Activated CD4-positive, alpha-beta T cell treated with anti-CD3 and anti-CD28 coated beads, Interleukin-2, amount 50 U/mL, for 24 hours (primary cell): ENCODE data around the gene MTUS2.

ENCODE experiments used
- DNase-seq, 2 donors: peaks; one replicate each; pipeline ENCODE4 v3.0.0-alpha.2; 2020; ENCODE audit warnings: low read depth in 1 of 2, low spot score in 1 of 2

MTUS2 gene

DNA sequence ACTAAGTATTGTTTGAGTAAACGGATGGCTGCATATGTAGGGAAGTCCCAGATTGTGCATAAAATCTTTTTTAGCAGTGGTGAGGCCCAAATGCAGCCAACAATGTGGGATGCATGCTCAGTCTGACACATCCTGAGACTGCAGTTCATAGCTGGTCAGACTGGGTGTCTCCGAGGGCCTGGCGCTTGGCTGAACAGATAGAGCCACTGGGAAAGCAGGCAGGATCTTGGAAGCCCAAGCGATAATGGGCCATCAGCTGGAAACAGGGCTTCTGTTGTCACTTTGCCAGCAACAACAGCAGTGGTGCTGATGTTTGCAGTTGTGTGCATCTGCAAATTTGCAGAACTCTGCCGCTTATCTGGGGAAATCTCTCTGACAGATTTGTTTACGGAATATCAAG is 36.1 kb downstream of the MTUS2 start:
- DNase-seq: no peak

DNA sequence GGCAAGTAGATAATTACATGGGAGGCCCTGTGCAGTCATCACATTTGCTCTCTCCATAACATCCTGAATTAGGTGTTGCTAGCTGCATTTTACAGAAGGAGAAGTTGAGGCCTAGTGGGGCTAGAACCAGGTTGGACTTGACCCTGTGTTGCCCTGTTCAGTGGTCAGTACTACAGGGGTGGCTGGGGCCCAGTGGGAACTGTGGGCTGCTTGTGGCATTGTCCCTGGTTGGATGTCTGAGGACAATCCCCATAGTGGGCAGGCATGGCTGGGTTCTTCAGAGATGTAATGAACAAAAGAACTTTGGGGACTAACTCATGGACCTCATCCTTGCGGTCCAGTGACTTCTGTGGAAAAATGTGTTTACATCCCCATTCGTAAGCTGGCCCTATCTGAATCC is 38.9 kb downstream of the MTUS2 start:
- DNase-seq: no peak

DNA sequence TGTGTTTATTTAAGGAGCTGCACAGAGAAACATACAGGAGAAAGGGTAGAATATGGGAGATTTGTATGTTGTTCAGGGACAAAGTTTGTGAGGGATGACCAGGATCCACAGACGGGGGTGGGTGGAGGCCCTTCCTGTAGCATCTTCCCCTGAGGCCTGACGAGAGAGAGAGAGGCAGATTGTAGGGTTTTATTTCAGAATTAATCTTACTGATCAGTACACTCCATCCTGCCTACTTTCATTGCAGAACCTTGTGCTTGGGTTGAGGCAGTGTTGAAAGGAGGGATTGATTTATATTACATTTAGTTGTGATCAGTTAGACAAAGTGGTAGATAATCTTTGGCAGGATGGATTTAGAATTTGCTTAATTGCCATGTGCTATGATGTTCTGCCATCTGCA is 39.6 kb downstream of the MTUS2 start:
- no peak for DNase-seq

DNA sequence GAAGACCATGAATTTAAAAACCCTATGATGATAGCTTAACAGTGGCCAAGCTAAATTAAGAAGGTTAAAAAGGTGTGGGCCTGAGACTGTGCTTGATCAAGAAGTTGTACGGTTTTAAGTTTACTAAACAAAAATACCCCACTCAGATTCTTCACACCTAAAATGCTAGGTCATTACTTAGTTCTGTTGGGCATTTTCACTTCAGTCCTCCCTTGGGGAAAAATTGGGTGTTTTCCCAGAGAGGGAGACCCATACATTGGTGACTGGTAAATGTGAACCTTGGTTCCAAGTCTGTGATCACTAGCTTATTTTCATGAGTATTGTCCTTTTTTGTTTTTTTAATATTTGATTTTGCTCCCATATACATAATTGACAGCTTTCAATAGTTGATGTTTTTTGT is 44.4 kb downstream of the MTUS2 start:
- no peak for DNase-seq

GRCh38 chr13:28865149-28865744 is 45.1 kb downstream of the MTUS2 start:
- no peak for DNase-seq

GRCh38 chr13:28865951-28866350 is 45.8 kb downstream of the MTUS2 start:
- DNase-seq: no peak

DNA sequence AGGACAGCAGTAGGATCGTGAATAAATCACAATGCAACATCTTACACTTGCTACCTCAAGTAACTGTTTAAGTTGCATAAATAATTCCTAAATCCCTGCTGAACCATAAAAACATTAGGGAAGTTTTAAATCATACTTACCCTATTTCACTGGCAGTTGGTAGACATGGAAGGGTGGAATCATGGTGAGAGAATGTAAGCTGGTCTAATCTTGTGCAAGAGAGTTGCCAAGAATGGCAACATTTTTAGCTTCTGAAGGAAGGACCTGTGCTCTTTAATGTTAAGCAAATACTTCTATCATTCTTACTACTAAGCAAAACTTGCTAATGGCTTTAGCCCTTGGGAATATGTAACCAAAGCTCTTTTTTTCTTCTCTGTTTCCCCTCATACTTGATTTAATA is 46.8 kb downstream of the MTUS2 start:
- DNase-seq: no peak

- DNase-seq: no peak
Observed at GRCh38 chr13:28867564-28867963, 47.4 kb downstream of the MTUS2 start.

GRCh38 chr13:28872427-28873176 is 52.5 kb downstream of the MTUS2 start:
- DNase-seq: no peak

DNA sequence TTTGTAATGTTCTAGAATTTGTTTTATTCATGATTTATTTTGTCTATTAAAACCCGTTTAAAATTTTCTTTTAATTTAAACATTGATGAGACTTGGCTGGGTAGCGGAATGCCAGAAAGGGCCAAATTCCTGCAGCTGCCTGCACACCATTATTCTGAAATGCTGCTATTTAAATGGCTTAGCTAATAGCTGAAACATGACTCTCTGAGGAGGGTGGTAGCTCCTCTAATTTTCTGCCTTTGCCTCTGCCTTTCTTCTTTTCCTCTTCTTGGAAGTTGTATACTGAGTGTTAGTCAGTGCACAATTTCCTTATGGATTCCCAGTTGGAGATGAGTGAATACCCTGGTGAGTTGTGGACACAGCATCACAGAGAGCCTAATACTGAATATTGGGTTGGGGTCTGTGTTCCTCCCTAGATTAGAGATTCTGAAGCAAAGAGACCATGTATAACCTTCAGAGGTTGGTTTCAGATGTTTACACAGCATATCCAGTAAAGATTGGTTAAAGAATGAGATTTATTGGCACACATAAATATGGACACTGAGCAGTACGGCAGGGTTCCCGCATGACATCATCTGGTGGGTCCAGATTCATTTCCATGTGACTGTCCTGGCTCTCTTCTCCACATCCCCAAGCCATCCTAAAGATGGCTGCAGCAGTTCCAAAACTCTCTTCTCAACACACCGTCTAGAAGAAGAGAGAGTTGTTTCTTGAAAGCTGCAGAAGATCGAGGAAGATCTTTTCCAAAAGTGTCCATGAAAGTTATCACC is 55.9 kb downstream of the MTUS2 start:
- DNase-seq: no peak

DNA sequence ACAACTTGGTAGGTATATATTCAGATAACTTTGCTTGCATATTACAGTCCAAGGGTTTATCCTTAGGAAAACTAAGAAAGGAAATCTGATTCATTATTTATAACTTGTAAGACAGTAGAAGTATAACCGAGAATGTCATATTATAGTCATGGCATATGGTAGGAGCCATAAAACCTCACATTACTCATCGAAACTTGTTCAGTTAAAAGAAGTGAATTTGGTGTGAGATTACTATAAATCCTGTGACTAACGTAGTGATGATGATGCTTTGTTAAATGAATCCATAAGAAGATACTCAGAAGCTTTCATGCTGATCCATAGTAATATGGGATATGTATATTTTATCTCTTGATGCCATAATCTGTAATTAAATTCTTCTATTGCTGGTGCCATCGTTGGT is 57.3 kb downstream of the MTUS2 start:
- DNase-seq: no peak

- no peak for DNase-seq
Observed at GRCh38 chr13:28885181-28885580, 65.0 kb downstream of the MTUS2 start.

- DNase-seq: no peak
Observed at GRCh38 chr13:28889086-28889732, 69.1 kb downstream of the MTUS2 start.

DNA sequence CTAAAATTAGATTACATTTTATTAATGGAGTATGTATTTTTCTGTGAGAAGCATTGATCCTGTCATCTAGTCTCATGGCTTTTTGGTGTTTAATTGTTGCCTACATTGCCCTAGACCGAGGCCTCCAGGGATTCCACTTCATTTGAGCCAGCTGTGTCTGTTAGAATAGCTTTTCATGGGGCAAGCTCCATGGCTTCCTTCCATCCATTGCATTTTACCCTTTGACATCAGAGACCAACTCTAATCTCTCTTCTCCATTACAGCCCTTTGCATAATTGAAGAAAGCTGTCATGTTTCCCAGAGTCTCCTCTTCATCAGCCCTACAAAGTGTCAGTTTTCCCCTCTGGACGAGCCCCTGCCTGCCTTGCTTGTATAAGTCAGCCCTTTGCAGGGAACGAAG is 70.6 kb downstream of the MTUS2 start:
- no peak for DNase-seq

DNA sequence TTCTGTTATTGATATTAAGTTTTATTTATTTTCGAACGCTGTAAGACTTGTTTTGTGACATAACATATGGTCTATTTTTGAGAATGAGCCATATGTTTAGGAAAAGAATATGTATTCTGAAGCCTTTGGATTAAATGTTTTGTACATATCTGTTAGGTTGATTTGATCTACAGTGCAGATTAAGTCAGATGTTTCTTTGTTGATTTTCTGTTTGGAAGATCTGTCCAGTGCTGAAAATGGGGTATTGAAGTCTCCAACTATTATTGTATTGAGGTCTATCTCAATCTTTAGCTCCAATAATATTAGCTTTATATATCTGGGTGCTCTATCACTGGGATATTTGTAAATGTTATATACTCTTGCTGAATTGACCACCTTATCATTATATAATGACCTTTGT is 97.9 kb downstream of the MTUS2 start:
- DNase-seq: no peak

- no peak for DNase-seq
Observed at GRCh38 chr13:28922341-28922740, 102.2 kb downstream of the MTUS2 start.

DNA sequence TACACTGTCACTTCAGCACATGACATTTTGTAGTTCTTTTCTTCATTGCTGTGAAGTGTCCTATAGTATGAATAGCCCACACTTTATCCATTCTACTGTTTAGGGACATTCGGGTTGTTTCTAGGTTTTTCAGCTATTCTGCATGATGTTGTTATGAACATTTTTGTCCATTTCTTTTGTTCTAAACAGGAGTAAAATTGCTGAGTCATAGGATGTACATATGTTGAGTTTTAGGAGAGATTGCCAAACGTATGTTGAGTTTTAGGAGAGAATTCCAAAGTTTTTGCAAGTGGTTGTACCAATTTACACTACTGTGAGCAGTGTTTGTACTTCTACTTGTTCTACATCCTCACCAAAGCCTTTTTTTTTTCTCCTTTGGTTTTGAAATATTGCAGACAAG is 115.0 kb downstream of the MTUS2 start:
- DNase-seq: no peak

- DNase-seq: no peak
Observed at GRCh38 chr13:28942906-28943305, 122.8 kb downstream of the MTUS2 start.

DNA sequence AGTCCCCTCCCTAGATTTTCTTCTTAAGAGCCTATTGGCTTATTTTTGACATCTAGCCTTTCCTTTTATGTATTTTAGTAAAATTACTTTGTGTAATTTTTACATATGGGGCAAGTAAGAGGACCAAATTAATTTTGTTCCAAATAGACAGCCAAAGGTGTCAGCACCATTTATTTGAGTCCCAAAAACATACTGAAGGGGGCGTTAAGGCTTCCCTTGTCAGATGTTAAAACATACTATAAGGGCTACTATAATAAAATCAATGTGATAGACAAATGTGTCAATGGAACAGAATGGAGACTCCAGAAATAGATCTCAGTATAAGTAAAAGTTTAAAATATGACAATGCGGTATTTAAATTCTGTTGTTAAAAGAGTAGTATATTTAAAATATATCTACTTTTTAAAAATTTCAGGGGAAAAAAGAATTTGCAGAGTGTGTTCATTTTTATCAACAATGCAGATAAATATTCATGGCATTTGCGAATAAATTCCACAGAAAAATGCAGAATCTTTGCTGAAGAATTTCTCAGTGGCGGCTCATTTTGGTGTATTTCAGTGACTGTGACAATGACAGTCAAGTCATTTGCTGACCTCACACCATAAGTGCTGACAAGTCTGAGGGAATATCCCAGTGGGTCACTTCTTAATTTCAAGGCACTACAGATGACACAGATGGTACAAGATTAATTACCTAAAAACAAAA is 133.7 kb downstream of the MTUS2 start:
- DNase-seq: no peak

DNA sequence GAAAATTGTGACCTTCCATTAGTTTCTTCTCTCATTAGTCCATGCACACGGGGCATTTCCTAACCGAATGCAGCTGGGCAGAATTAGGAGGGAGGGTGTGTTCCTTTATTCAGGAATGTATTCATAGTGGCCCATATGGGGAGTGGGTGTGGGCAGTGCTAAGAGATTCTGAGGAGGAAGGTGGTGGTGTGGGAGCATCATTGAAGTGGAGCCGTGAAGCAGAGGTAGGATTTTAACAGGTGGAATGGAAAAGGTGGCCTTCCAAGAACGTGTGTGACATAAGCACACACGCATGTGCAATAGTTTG is 134.2 kb downstream of the MTUS2 start:
- DNase-seq: no peak

GRCh38 chr13:28954810-28955209 is 134.7 kb downstream of the MTUS2 start:
- DNase-seq: no peak
